ENCODE data around the gene COL9A1.

DNA sequence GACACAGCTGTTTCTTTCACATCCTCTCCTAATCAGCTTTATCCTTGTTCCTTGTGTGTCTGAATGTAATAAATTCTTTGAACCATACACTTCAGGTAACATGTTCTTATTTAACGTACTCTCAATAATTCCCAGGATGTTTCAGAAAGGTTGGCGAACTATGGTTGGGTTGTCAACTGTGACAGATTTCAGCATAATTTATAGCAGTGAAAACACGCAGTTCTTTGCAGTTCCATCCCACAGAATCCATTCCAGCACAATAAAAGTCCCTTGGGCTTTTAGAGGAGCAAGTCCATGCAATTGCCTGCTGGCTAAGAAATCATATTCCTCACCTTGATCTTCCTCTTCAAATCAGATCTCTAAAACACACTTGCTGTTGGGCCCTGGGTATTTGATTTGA lies 119.3 kb downstream of the COL9A1 start:
- TF ChIP-seq CTCF (IDR thresholded peaks at IDR 0.05) (no peak), POLR2AphosphoS5 (IDR thresholded peaks at IDR 0.05) (no peak), EP300 (IDR thresholded peaks at IDR 0.05) (no peak)
